CD4-positive, alpha-beta T cell treated with Interleukin-1 beta for 1 hour (primary cell): ENCODE measurements around the gene IQCN.
A peak's percentile ranks its signal among the peaks of the same experiment; 100 is the strongest.

Experiments used
- DNase-seq, 2 donors: peaks; one replicate each; pipeline ENCODE4 v3.0.0-alpha.2; 2020 to 2022

Gene IQCN

DNA sequence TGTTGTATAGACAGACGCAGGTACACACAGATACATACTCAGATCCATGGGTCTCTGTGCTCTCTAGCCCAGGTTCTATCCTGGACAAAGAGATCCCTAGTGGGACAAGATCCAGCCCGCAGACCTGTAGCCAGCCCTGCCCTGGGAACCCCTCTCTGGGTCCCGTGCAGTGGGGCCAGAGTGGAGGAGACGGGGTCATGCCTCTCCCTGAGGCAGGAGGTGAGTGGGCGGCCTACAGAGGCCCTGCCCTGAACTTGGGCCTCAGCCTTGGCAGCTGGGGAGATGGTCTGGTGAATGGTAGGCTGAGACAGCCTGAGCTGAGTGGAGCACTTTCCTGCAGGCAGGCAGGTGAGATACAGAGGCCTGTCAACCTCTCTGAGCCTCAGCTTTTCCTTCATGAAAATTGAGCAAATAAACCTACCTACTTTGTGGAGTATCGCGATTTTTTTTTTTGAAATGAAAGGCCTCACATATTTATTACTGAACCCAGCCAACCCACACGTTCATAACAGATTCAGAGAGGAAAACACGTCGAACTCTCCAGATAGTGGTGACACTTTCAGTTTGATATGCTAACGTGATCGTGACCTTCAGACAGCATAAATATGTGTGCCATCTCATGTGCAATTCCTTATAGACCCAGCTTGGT, 10.6 kb upstream of the IQCN start:
- DNase-seq, result peak in 1 of 2 donors; percentile 48

GRCh38 chr19:18283338-18283737, 9.1 kb upstream of the IQCN start:
- peak in 1 of 2 donors; percentile 21 for DNase-seq

DNA sequence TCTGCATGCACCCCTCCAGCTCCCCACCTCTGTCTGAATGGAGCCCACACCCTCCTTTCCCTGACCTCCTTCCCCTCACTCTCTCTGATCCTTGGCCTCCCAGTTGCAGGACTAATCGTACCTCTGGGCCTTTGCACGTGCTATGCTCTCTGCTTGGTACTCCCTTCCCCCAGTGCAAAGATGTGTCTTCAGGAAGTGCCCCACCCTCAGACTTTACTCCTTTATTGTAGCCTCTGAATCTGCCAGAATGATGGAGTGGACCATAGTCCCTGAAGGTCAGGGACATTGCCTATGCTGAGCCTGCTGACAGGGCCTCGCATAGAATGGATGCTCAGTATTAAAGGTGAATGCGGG, 8.5 kb upstream of the IQCN start:
- DNase-seq, result peak; percentile 48 to 51

GRCh38 chr19:18282021-18282787, 8.0 kb upstream of the IQCN start:
- DNase-seq, result no peak

GRCh38 chr19:18281082-18282020, 7.1 kb upstream of the IQCN start, which contains the start of gene JUND:
TSS of gene JUND (minus strand) at chr19:18281622. CDS start at chr19:18281484, 138 bp downstream.
- DNase-seq, result peak; percentile 99 to 100

GRCh38 chr19:18280247-18281081, 6.2 kb upstream of the IQCN start:
- DNase-seq, result peak; percentile 86 to 89

DNA sequence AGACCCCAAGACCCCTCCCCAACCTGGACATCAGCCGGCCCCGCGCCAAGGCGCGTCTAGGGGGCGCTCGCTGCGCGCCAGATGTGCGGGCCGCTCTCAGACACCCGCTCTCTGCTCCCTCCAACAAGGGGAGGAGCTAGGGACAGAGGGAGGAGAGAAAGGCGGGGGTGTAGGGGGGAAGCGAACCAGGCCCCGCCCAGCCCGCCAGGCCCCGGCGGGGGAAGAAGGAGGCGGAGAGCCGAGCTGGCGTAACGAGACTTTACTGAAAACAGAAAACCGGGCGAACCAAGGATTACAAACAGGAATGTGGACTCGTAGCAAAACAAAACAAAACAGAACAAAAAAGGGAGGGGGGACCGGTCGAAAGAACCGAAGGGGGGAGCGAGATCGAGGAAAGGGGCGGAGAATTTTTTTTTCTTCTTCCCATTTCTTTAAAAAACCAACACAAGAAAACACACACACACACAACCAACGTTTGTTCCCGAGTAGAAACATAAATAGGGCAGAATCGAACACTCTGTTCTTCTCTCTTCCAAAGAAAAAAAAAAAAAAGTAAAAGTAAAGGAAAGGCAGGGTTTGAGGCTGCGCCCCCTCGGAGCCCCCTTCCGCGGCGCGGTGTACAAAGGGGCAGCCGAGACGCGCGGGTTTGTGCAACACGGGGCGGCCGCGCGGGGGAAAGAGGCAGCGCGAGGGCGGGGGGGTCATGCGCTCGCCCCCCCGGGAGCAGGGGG, 5.4 kb upstream of the IQCN start:
- peak; percentile 93 to 94 for DNase-seq

GRCh38 chr19:18279266-18279515, 4.9 kb upstream of the IQCN start:
- DNase-seq, result no peak

DNA sequence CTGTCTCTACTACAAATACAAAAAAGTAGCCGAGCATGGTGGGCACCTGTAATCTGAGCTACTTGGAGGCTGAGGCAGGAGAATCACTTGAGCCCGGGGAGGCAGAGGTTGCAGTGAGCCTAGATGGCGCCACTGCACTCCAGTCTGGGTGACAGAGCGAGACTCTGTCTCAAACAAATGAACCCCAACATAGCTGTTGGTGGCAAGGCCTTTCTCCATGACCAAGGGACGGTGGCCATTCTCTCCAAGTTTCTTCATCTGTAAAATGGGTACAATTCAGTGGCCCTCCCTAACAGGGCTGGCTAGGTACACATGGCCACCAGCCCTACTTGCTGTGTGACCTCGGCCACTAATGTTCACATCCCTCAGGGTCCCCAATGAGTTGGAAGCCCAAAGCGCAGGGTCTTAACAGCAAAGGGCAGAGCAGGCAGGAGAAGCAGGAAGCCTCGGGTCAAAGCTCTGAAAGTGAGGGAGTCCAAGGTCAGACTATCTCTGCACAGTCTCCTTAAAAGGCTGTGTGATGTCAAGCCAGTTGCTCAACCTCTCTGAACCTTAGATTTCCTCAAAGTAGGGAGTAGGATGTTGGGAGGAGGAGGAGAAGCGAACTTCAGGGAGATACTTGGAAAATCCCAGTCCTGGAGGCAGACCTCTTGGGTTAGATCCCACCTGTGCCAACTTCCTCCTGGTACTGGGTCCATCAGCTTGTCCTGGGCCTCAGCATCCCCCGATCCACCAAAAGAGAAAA, 4.4 kb upstream of the IQCN start:
- DNase-seq, result peak; percentile 72 to 75

DNA sequence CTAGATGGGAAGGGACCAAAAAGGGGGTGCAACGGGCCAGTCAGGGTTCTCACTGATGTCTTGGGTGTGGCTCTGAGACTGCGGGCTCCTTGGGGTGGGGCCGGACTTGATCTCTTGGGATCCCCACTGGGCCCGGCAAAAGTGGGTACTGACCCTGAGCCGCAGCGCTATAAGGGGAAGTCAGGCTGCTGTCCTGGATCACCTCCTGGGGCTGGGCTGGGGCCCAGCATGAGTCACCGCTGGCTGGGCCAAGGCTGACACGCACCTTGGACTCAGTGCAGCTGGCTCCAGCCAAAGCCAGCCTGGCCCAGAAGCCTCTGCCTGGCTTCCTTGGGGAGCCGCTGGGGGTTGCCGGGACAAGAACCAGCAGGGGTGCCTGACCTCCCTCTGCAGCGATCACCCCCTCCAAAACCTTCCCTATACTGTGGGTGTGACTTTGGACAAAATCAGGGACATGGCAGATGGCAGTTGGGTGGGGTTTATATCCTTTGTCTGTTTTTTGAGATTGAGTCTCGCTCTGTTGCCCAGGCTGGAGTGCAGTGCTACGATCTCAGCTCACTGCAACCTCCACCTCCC, 617 bp upstream of the IQCN start:
- peak; percentile 55 to 78 for DNase-seq

GRCh38 chr19:18273561-18274218, 562 bp downstream of the IQCN start:
- peak; percentile 28 to 49 for DNase-seq

GRCh38 chr19:18271433-18271841, 2.8 kb downstream of the IQCN start:
- peak; percentile 22 to 49 for DNase-seq

- peak in 1 of 2 donors; percentile 22 for DNase-seq
Measured at GRCh38 chr19:18270326-18270725, 3.9 kb downstream of the IQCN start.

DNA sequence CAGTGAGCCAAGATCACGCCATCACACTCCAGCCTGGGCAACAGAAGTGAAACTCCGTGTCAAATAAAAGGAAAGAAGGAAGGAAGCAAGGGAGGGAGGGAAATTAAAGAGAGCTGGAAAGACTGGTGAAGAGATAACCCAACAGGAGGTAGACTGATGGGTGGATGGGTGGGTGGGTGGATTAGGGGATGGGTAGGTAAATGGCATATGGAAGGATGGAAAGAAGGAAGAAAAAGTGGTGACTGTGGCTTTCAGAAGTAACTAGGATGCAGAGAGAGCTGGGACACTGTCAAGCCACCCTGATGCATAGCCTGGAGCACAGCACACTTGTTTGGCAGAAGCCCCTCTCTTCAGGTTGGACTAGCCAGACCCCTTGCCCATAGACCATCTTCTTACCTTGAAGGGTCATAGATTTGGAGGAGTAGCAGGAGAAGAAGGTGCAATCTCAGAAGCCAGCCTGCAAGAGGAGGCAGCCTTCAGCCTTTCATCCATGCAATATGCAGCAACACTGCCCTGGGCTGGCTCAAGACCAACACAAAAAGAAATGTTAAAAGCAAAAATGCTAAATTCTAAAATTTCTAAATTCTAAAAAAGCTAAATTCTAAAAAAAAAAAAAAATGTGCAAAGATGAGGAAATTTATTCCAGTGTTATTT, 5.1 kb downstream of the IQCN start:
- DNase-seq, result peak in 1 of 2 donors; percentile 4

DNA sequence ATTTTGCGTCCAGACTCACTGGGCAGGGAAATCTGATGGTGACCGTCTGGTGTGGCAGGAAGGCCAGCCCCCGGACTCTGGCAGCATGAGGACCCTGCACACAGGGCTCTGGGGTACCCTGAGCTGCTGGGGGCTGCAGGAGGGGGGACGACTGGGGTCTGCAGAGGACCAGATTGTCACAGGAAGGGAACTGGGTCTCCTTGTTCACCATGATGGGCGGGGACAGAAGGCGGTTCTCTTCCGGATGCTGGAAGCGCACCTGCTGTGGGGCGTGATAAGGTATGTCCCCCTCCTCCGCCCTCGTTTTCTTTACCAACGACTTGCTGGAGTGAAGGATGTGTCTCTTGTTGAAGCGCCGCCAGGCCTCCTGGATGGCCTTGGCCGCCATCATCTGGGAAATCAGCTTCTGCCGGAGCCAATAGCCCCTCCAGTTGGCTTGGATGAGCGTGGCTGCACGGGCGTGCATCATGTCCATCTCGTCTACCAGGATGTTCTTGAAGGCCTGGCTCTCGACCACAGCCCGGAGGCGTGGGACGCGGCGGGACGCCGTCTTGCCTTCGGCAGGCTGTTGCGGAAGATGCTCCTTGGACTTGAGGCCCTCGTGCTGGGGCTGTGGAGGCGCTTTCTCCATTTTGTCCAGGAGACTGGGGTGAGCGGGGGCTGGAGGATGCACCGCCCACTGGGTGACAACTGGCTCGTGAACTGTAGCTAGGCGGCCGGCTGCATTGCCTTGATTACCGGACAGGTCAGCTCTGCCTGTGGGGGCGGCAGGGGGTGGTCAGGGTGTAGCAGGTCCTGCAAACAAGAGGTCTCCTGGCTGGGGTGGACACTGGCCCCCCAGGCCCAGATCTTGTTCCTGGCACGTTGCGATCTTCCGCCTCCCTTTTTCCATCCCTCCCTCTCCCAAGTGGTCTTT, 7.2 kb downstream of the IQCN start:
- DNase-seq, result peak in 1 of 2 donors; percentile 6

GRCh38 chr19:18265582-18265981, 8.7 kb downstream of the IQCN start:
- no peak for DNase-seq

DNA sequence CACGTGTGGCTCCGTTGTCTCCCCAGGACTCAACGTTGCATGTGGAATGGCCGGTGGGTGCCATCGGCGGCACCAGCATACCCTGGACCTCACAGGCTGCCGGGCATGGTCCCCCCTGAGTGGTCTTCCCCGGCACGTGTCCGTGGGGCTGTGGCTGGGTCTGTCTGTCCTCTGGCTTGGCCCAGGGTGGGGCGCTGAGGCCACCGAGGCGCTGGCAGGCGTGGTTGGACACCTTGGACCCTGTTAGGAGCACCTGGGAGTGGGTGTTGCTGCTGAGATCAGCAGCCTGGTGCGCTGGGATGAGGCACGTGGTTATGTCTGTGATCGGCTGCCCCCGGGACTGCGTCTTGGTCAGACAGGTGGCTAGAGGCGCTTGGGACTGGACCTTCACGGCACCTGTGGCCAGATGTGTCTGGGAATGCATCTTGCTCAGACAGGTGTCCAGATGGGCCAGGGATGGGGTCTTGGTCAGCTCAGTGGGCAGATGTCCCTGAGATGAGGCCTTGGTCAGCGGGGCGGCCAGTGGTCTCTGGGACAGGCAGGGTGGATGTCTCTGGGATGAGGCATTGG, 9.2 kb downstream of the IQCN start:
- no peak for DNase-seq
